Peyer's patch (tissue), 4 donors: ENCODE results near the gene TRIB2.

Experiments
- POLR2A ChIP-seq, 2 donors: fragments of 450-650 bp; IDR thresholded peaks; one replicate each; pipeline ENCODE4 v1.5.1; 2017; ENCODE audit warnings: antibody characterized with exemption in 2 of 2, mild to moderate bottlenecking in 2 of 2, moderate library complexity in 2 of 2
- TF ChIP-seq, protein P1 (sequence below), 6 experiments: fragments of 450-650 bp in 4 of 6; fragments of 200-600 bp in 2 of 6; sonication (generic) in 1 of 6; IDR thresholded peaks; one replicate each; pipeline ENCODE4 v1.5.1; 2017 to 2019; ENCODE audit warnings: antibody characterized with exemption in 6 of 6, mild to moderate bottlenecking in 3 of 6, moderate library complexity in 1 of 6

- TF ChIP-seq, protein P1, sequence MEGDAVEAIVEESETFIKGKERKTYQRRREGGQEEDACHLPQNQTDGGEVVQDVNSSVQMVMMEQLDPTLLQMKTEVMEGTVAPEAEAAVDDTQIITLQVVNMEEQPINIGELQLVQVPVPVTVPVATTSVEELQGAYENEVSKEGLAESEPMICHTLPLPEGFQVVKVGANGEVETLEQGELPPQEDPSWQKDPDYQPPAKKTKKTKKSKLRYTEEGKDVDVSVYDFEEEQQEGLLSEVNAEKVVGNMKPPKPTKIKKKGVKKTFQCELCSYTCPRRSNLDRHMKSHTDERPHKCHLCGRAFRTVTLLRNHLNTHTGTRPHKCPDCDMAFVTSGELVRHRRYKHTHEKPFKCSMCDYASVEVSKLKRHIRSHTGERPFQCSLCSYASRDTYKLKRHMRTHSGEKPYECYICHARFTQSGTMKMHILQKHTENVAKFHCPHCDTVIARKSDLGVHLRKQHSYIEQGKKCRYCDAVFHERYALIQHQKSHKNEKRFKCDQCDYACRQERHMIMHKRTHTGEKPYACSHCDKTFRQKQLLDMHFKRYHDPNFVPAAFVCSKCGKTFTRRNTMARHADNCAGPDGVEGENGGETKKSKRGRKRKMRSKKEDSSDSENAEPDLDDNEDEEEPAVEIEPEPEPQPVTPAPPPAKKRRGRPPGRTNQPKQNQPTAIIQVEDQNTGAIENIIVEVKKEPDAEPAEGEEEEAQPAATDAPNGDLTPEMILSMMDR (IDR thresholded peaks at IDR 0.05), result no peak
- TF ChIP-seq POLR2A (IDR thresholded peaks at IDR 0.05), result no peak
These were observed 3.5 kb downstream of the TRIB2 start for GRCh38 chr2:12720278-12720620.
